ENCODE data around the gene ZNF300.
A peak's percentile ranks its signal among the peaks of the same experiment; 100 is the strongest.

ZNF300 gene

DNA sequence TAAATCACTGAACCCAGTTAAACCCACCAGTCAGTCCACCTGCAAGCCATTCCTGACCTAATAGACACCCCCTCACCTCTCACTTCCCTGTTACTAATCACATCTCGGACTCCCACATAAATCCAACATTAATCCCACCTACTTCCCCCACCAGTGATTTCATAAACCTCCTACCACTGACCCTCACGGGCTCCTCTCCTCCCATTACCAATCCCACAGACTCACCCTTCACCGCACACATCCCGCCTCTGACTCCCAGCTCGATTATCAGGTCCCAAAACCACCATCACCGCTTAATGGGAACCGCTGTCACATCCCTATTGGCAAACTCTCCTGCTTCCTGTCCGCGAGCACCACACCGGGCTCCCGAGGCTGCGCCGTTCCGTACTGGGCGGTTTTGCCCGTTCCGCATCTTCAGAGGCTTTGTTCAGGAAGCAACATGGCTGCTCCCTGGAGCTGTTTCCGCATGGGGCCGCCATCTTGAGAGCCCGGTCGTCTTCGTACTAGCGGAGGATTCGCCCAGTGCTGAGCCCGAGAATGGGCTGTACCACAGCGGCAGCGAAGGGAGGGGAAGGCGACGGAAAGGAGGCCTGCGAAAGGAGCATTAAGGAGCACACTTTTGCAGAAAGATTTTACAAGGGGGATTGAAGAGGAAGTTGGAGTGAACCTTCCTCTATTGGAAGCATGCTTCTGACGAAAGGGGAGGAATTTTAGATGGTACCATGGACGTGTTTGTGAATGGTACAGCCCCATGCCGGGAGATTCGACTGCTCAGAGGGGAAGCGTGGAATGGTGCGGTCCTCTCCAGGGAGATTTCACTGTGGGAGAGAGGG is at the start of gene ZNF300:
Gene ZNF300 (minus strand): TSS at position 502 of the 833 bp plus-strand sequence. CDS start 1,825 bp downstream, outside the sequence.
- peaks cover 15 to 17% of the 10 kb centered on the region in 2 donors for H3K9me3 ChIP-seq (ENCODE audit: control insufficient read depth in 2 of 2, low read length in 2 of 2)

DNA sequence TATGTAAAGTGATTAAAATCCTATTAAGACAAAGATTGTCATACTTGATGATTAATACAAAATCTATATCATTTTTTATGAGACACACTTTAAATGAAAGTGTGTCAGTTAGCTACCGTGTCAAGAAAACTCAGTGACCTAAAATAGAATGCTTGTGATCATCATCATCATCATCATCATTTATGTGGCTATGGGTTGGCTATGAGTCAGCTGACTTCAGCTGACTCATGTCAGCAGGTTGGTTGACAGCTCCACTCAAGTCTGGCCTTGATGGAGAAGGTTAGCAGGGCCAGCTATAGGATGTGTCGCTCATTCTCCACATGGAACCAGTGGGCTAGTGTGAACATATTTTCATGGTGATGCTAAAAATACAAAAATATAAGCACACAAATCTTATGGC is 43.8 kb upstream of the ZNF300 start:
- peaks cover 15 to 30% of the 10 kb centered on the region in 2 donors for H3K9me3 ChIP-seq (ENCODE audit: control insufficient read depth in 2 of 2, low read length in 2 of 2)
- no peaks in the 10 kb centered on the region for H3K4me1 ChIP-seq (ENCODE audit: control insufficient read depth, insufficient read depth, low read length)
- no peak overlapping the region for H3K9ac ChIP-seq (ENCODE audit: low read length in 2 of 2)
- no peak overlapping the region for H3K27ac ChIP-seq (ENCODE audit: low read length)
- H3K27me3 ChIP-seq (ENCODE audit: control insufficient read depth in 1 of 2, insufficient read depth in 2 of 2, low read length in 2 of 2): no peaks in the 10 kb centered on the region
- peaks cover 0 to 6% of the 10 kb centered on the region in 2 donors for H3K36me3 ChIP-seq (ENCODE audit: control insufficient read depth in 2 of 2, insufficient read depth in 2 of 2, low read length in 2 of 2)
- peak overlapping the region in 1 of 2 donors; percentile 25 for H3K4me3 ChIP-seq (ENCODE audit: low read length in 2 of 2)

More for the DNA sequence above, at the start of gene ZNF300:
- H3K4me1 ChIP-seq (ENCODE audit: control insufficient read depth, insufficient read depth, low read length): no peaks in the 10 kb centered on the region
- H3K36me3 ChIP-seq (ENCODE audit: control insufficient read depth in 2 of 2, insufficient read depth in 2 of 2, low read length in 2 of 2): peaks cover 3 to 4% of the 10 kb centered on the region in 2 donors
- peak within 1 kb of the TSS; percentile 50 to 90 for H3K9ac ChIP-seq (ENCODE audit: low read length in 2 of 2)
- no peaks in the 10 kb centered on the region for H3K27me3 ChIP-seq (ENCODE audit: control insufficient read depth in 1 of 2, insufficient read depth in 2 of 2, low read length in 2 of 2)
- H3K27ac ChIP-seq (ENCODE audit: low read length): peak within 1 kb of the TSS; percentile 63
- peak within 1 kb of the TSS; percentile 85 to 90 for H3K4me3 ChIP-seq (ENCODE audit: low read length in 2 of 2)

DNA sequence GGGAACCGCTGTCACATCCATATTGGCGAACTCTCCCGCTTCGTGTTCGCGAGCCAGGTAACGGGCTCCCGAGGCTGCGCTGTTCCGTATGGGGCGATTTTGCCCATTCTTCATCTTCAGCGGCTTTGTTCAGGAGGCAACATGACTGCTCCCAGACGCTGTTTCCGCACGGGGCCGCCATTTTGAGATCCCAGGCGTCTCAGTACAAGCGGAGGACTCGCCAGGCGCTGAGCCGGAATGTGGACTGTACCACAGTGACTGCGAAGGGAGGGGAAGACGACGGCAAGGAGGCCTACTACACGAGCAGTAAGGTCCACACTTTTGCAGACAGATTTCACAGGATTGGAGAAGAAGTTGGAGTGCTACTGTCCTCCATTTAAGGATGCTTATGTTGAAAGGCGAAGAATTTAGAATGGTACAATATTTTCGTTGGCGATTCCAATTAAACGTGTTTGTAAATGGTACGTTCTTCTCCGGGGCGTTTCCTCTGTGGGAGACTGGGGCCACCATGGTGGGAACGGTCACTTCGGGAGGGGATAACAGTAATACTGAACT is 41.6 kb upstream of the ZNF300 start:
- H3K4me3 ChIP-seq (ENCODE audit: low read length in 2 of 2): peak overlapping the region; percentile 83 to 89
- H3K9me3 ChIP-seq (ENCODE audit: control insufficient read depth in 2 of 2, low read length in 2 of 2): peaks cover 19 to 26% of the 10 kb centered on the region in 2 donors
- H3K4me1 ChIP-seq (ENCODE audit: control insufficient read depth, insufficient read depth, low read length): no peaks in the 10 kb centered on the region
- H3K27me3 ChIP-seq (ENCODE audit: control insufficient read depth in 1 of 2, insufficient read depth in 2 of 2, low read length in 2 of 2): no peaks in the 10 kb centered on the region
- peak overlapping the region; percentile 88 to 93 for H3K9ac ChIP-seq (ENCODE audit: low read length in 2 of 2)
- H3K27ac ChIP-seq (ENCODE audit: low read length): peak overlapping the region; percentile 76
- peaks cover 11 to 18% of the 10 kb centered on the region in 2 donors for H3K36me3 ChIP-seq (ENCODE audit: control insufficient read depth in 2 of 2, insufficient read depth in 2 of 2, low read length in 2 of 2)

DNA sequence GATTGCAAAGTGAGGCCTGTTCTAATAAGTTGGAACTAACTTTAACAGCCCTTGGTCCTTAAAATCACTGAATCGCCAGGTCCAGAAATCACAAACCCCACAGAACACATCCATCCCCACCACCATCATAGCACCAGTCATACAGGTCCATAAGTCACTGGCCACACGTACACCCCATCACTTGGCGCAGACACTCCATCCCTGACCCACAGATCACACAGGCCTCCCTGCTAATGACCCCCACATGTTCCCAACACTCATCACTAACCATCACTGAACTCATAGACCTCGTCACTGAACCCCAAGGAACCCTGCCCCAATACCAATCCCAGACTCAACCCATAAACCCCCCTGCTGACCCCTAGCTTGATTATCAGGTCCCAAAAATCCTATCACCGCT is 41.2 kb upstream of the ZNF300 start:
- Histone ChIP-seq H3K27ac (ENCODE audit: low read length) (peak overlapping the region; percentile 76), H3K4me3 (ENCODE audit: low read length in 2 of 2) (peak overlapping the region; percentile 83 to 89), H3K36me3 (ENCODE audit: control insufficient read depth in 2 of 2, insufficient read depth in 2 of 2, low read length in 2 of 2) (peaks cover 16 to 21% of the 10 kb centered on the region in 2 donors), H3K4me1 (ENCODE audit: control insufficient read depth, insufficient read depth, low read length) (no peaks in the 10 kb centered on the region), H3K27me3 (ENCODE audit: control insufficient read depth in 1 of 2, insufficient read depth in 2 of 2, low read length in 2 of 2) (no peaks in the 10 kb centered on the region), H3K9ac (ENCODE audit: low read length in 2 of 2) (peak overlapping the region; percentile 88 to 93), H3K9me3 (ENCODE audit: control insufficient read depth in 2 of 2, low read length in 2 of 2) (peaks cover 23 to 26% of the 10 kb centered on the region in 2 donors)

DNA sequence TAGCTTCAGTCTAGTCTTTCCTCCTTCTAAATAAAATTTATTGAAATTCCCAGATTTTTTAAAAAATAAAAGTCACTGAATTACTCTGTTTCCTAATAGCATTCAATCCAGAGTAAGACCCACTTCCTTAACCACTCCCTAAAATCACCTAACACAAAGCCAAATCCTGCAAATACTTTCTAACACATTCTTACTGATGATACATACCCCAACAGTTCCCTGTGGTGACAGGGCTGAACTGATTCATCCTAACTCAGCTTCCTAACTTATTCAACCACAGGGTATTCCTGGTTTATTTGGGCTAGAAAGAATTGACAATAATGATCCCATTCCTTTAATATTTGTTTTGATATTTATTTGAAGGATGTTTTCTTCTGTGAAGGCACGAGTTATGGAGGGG is 40.7 kb upstream of the ZNF300 start:
- H3K4me3 ChIP-seq (ENCODE audit: low read length in 2 of 2): peak overlapping the region; percentile 83 to 89
- H3K4me1 ChIP-seq (ENCODE audit: control insufficient read depth, insufficient read depth, low read length): no peaks in the 10 kb centered on the region
- H3K9me3 ChIP-seq (ENCODE audit: control insufficient read depth in 2 of 2, low read length in 2 of 2): peaks cover 23 to 28% of the 10 kb centered on the region in 2 donors
- H3K27ac ChIP-seq (ENCODE audit: low read length): no peak overlapping the region
- no peaks in the 10 kb centered on the region for H3K27me3 ChIP-seq (ENCODE audit: control insufficient read depth in 1 of 2, insufficient read depth in 2 of 2, low read length in 2 of 2)
- H3K36me3 ChIP-seq (ENCODE audit: control insufficient read depth in 2 of 2, insufficient read depth in 2 of 2, low read length in 2 of 2): peaks cover 21% of the 10 kb centered on the region in 2 donors
- H3K9ac ChIP-seq (ENCODE audit: low read length in 2 of 2): peak overlapping the region in 1 of 2 donors; percentile 88

DNA sequence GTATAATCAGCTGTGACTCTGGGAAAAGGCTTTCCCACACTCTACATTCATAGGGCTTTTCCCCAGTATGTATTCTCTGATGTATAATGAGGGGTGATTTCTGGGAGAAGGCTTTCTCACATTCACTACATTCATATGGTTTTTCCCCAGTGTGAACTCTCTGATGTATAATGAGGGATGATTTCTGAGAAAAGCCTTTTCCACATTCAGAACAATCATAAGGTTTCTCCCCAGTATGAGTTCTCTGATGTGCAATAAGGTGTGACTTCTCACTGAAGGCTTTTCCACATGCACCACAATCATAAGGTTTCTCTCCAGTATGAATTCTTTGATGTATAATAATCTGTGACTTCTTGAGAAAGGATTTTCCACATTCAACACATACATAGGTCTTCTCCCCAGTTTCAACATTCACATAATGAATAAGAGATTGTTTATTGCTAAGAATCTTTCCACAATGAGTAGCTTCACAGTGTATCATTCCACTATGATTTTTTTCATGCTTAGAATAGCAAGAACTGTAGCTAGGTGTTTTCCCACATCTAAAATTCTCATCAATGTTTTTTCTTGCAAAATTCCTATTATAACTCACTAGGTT is 26.7 kb upstream of the ZNF300 start:
- peaks cover 48 to 54% of the 10 kb centered on the region in 2 donors for H3K9me3 ChIP-seq (ENCODE audit: control insufficient read depth in 2 of 2, low read length in 2 of 2)
- peak overlapping the region in 1 of 2 donors; percentile 36 for H3K4me3 ChIP-seq (ENCODE audit: low read length in 2 of 2)
- H3K4me1 ChIP-seq (ENCODE audit: control insufficient read depth, insufficient read depth, low read length): no peaks in the 10 kb centered on the region
- H3K27ac ChIP-seq (ENCODE audit: low read length): no peak overlapping the region
- H3K36me3 ChIP-seq (ENCODE audit: control insufficient read depth in 2 of 2, insufficient read depth in 2 of 2, low read length in 2 of 2): peaks cover 5 to 25% of the 10 kb centered on the region in 2 donors
- no peaks in the 10 kb centered on the region for H3K27me3 ChIP-seq (ENCODE audit: control insufficient read depth in 1 of 2, insufficient read depth in 2 of 2, low read length in 2 of 2)
- H3K9ac ChIP-seq (ENCODE audit: low read length in 2 of 2): no peak overlapping the region

DNA sequence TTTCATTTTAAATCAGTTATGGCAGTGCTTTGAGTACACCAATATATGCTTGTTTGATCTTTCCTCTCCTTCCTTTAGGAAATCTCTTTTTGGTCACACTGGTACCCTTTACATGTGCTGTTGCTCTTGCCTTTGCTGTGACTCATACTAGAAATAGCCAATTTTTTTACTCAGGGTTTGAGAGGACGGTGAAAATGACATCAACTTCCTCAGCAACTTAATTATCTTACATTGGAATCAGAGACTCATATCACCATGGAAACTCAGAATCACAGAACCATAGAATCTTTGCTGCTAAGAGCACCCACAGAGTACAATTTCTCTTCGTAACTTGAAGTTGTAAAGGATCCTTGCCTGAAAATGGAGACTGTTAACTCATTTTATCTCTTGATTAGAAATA is 13.8 kb upstream of the ZNF300 start:
- Histone ChIP-seq H3K4me1 (ENCODE audit: control insufficient read depth, insufficient read depth, low read length) (no peaks in the 10 kb centered on the region), H3K36me3 (ENCODE audit: control insufficient read depth in 2 of 2, insufficient read depth in 2 of 2, low read length in 2 of 2) (no peaks in the 10 kb centered on the region), H3K4me3 (ENCODE audit: low read length in 2 of 2) (no peak overlapping the region), H3K9ac (ENCODE audit: low read length in 2 of 2) (no peak overlapping the region), H3K27ac (ENCODE audit: low read length) (no peak overlapping the region), H3K27me3 (ENCODE audit: control insufficient read depth in 1 of 2, insufficient read depth in 2 of 2, low read length in 2 of 2) (no peaks in the 10 kb centered on the region), H3K9me3 (ENCODE audit: control insufficient read depth in 2 of 2, low read length in 2 of 2) (peaks cover 7 to 16% of the 10 kb centered on the region in 2 donors)

DNA sequence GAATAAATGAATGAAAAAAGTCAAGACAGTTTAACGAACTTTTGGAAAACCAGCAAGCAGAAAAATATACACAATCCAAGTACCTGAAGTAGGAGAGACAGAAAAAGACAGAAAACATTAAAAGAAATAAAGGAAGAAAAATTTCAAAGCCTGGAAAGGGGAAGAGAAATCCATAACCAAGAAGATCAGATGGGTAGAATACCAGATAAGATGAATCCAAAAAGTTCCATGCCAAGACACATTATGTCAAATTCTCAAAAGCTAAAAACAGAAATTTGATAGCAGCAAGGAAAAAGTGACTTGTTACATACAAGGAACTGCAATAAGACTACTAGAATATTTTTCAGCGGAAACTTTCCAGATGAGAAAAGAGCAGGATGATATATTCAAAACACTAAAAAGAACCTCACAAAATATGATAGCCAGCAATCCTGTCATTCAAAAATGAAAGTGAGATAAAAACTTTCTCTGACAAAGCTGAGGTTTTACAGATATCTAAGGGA is 7.6 kb upstream of the ZNF300 start:
- H3K4me1 ChIP-seq (ENCODE audit: control insufficient read depth, insufficient read depth, low read length): no peaks in the 10 kb centered on the region
- no peaks in the 10 kb centered on the region for H3K36me3 ChIP-seq (ENCODE audit: control insufficient read depth in 2 of 2, insufficient read depth in 2 of 2, low read length in 2 of 2)
- H3K27me3 ChIP-seq (ENCODE audit: control insufficient read depth in 1 of 2, insufficient read depth in 2 of 2, low read length in 2 of 2): no peaks in the 10 kb centered on the region
- H3K9ac ChIP-seq (ENCODE audit: low read length in 2 of 2): no peak overlapping the region
- H3K9me3 ChIP-seq (ENCODE audit: control insufficient read depth in 2 of 2, low read length in 2 of 2): peaks cover 13 to 22% of the 10 kb centered on the region in 2 donors
- no peak overlapping the region for H3K27ac ChIP-seq (ENCODE audit: low read length)
- H3K4me3 ChIP-seq (ENCODE audit: low read length in 2 of 2): no peak overlapping the region

DNA sequence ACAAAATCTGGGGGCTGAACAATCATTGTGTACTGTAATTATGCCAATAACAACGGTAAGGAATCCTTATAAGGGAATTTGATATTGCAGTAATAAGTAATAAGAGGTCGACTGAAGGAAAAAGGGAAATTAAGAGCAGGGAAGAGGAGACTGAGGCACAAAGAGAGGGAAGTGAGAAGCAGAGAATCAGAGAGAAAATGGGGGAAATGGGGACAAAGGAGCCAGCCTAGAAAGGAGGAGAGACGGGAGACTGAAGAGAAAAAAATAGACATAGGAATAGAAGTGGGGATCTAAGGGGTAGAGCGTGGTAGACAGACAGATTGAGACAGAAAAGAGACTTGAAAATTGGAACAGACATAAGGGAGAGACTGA is 518 bp upstream of the ZNF300 start:
- peak overlapping the region; percentile 63 for H3K27ac ChIP-seq (ENCODE audit: low read length)
- H3K9ac ChIP-seq (ENCODE audit: low read length in 2 of 2): peak overlapping the region in 1 of 2 donors; percentile 50

DNA sequence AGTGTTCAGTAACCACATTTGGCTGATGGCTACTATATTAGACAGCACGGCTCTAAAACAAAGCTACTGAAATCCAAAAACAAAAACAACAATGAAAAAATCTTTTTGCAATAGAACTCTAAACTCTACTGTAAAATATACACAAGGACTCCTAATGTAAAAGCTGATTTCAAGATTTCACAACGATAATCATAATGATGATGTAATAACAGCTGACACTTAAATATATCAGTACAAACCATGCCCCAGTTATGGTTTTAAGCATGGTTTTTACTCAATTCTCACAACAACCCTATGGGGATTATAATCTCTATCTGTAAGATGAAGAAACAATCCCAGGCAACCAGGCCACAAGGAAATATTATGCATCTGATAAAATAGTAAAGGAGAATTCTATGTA is 3.3 kb downstream of the ZNF300 start:
- H3K4me3 ChIP-seq (ENCODE audit: low read length in 2 of 2): no peak overlapping the region
- peaks cover 31 to 35% of the 10 kb centered on the region in 2 donors for H3K9me3 ChIP-seq (ENCODE audit: control insufficient read depth in 2 of 2, low read length in 2 of 2)
- H3K4me1 ChIP-seq (ENCODE audit: control insufficient read depth, insufficient read depth, low read length): no peaks in the 10 kb centered on the region
- H3K27ac ChIP-seq (ENCODE audit: low read length): no peak overlapping the region
- H3K9ac ChIP-seq (ENCODE audit: low read length in 2 of 2): no peak overlapping the region
- no peaks in the 10 kb centered on the region for H3K27me3 ChIP-seq (ENCODE audit: control insufficient read depth in 1 of 2, insufficient read depth in 2 of 2, low read length in 2 of 2)
- peaks cover 19 to 21% of the 10 kb centered on the region in 2 donors for H3K36me3 ChIP-seq (ENCODE audit: control insufficient read depth in 2 of 2, insufficient read depth in 2 of 2, low read length in 2 of 2)

More for the DNA sequence above, 518 bp upstream of the ZNF300 start:
- Histone ChIP-seq H3K36me3 (ENCODE audit: control insufficient read depth in 2 of 2, insufficient read depth in 2 of 2, low read length in 2 of 2) (peaks cover 0 to 4% of the 10 kb centered on the region in 2 donors), H3K9me3 (ENCODE audit: control insufficient read depth in 2 of 2, low read length in 2 of 2) (peaks cover 11 to 12% of the 10 kb centered on the region in 2 donors), H3K27me3 (ENCODE audit: control insufficient read depth in 1 of 2, insufficient read depth in 2 of 2, low read length in 2 of 2) (no peaks in the 10 kb centered on the region), H3K4me1 (ENCODE audit: control insufficient read depth, insufficient read depth, low read length) (no peaks in the 10 kb centered on the region), H3K4me3 (ENCODE audit: low read length in 2 of 2) (peak overlapping the region; percentile 85 to 90)

Measured in stomach smooth muscle (tissue), 2 donors.